MG63 (cell line): ENCODE measurements around the gene LCOR. TPM values are rescaled to one million over a fixed set of nuclear protein-coding genes. Genes with fewer than 3 reads are reported as not detected.

Experiments used
- DNase-seq: peaks from one replicate; pipeline ENCODE4 v3.0.0-alpha.2; 2020
- H3K27me3 ChIP-seq: fragments of 250-450 bp; sonication (Bioruptor Pico); 2 replicates; pipeline ENCODE4 v1.5.1; 2020; ENCODE audit warnings: mild to moderate bottlenecking, moderate library complexity
- H3K36me3 ChIP-seq: fragments of 250-450 bp; sonication (Bioruptor Pico); 2 replicates; pipeline ENCODE4 v1.5.1; 2020; ENCODE audit warnings: mild to moderate bottlenecking, moderate library complexity
- H3K4me3 ChIP-seq: fragments of 250-450 bp; sonication (Bioruptor Pico); 2 replicates; pipeline ENCODE4 v1.5.1; 2020; ENCODE audit warnings: mild to moderate bottlenecking, moderate library complexity
- H3K9me3 ChIP-seq: fragments of 250-450 bp; sonication (Bioruptor Pico); 2 replicates; pipeline ENCODE4 v1.5.1; 2020; ENCODE audit warnings: mild to moderate bottlenecking, moderate library complexity
- total RNA-seq: library from RNA; depleted of rRNA; stranded (reverse); fragments of >200 nt; shearing (Covaris generic); gene quantifications from 2 replicates; pipeline ENCODE4 v1.2.3, GENCODE V29; 2014; ENCODE audit warnings: low replicate concordance

LCOR gene
- total RNA-seq, 1 experiment from 2014 or later: 4.3 TPM

DNA sequence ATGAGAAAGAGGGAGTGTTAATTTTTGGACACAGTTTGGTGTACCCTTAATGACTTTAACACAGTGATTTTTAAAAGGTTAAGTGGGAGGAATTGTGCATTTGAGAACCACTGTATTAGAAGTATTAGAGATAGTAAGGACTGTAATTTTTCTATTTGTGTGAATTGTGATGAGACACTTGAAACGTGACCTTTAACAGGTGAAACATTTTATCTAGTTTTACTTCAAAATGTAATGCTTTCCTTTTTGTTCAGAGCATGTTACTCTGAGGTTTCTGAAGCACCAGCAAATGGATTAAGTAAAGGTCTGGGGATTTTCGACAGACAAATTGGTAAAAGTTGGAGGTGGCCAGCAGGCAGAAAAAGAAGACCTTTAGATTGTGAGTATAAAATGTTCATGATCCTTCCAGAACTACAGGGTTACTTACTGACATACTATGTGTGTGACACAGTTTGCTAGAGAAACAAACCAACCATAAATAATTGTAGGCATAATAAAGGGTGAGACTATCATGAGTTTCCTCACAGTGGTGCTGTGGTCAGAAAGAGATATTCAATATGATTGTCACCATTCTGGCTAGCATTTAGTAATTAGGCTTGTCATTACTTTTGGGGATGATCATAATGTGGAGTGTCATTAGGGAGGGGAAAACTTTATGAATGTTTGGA is 26.1 kb downstream of the LCOR start:
- no peak overlapping the region for H3K4me3 ChIP-seq
- DNase-seq: no peak

DNA sequence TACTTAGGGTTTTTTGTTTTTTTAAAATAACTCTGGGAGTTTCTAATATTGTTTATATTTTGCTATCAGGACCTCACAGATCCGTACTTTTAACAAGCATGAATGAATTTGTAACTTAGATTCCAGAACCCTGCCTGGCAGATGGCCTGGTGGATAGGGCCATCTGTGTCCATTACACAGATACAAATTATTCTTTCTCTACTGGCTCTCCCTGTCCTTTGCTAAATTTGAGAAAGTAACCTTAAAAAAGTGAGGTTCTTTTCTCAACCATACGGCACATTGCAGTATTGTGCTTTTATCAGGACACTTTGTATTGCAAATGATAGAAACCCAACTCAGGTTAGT is 26.6 kb downstream of the LCOR start:
- peaks cover 38% of the 10 kb centered on the region for H3K36me3 ChIP-seq
- no peak for DNase-seq
- no peak overlapping the region for H3K4me3 ChIP-seq
- no peaks in the 10 kb centered on the region for H3K9me3 ChIP-seq
- no peaks in the 10 kb centered on the region for H3K27me3 ChIP-seq

More for the DNA sequence above, 26.1 kb downstream of the LCOR start:
- no peaks in the 10 kb centered on the region for H3K9me3 ChIP-seq
- peaks cover 43% of the 10 kb centered on the region for H3K36me3 ChIP-seq
- no peaks in the 10 kb centered on the region for H3K27me3 ChIP-seq

DNA sequence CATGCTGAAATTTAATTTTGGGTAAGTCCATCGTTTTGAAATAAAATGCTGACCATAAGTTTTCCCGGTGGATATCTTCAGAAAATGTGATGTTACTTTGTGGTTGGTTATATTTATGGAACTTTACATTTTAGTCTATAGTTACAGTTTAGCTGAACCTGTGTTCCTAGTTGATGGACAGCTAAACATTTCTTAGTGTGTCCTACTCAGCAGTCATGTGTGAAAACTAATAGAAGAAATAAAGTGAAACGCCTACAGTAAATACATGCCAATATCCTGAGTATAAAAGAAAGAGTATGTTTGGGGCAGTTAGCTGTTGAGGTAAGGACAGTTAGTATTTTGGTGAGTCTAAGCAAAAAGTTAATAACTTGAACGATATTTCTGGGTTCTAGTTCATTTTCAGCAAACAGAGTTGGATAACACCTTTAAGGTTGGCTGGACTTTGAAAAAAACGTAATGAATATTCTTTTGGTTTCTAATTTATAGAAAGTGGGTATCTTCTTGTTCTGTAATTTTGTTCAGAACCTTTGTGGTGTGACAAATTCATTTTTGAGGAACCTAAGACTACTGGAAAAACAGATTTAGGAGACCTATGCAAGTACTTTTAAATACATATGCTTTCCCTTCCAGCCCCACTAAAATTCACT is 28.7 kb downstream of the LCOR start:
- no peak for DNase-seq
- H3K27me3 ChIP-seq: no peaks in the 10 kb centered on the region

DNA sequence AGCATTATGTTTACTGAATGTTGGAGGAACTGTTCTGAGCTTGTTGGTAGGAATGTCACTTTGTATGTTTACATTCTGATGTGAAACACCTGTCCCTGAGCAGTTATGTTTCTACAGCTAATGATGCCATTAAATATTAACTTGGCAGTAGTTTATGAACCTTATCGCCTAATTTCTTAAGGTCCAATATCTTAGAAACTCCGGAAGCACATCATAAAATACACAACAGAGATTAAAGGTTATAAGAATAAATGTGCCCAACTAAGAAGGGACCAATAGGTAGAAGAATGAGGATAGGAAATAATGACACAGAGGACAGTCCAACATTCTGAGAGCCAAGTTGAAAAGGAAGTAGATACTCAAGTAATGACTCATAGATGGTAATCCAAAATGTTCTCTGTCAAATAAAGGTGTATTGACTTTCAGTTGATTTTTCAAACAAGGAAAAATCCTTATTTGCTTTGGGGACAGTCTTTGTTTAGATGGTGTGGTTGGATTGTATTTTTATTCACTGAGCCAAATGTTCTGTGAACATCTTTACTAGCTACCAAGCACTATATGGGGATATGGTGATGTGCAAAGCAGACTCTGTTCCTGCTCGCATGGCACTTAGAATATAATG is 31.9 kb downstream of the LCOR start:
- Histone ChIP-seq H3K36me3 (peaks cover 31% of the 10 kb centered on the region), H3K9me3 (no peaks in the 10 kb centered on the region), H3K27me3 (no peaks in the 10 kb centered on the region), H3K4me3 (no peak overlapping the region)
- DNase-seq: no peak

More for the DNA sequence above, 28.7 kb downstream of the LCOR start:
- no peaks in the 10 kb centered on the region for H3K9me3 ChIP-seq
- peaks cover 40% of the 10 kb centered on the region for H3K36me3 ChIP-seq
- H3K4me3 ChIP-seq: no peak overlapping the region

DNA sequence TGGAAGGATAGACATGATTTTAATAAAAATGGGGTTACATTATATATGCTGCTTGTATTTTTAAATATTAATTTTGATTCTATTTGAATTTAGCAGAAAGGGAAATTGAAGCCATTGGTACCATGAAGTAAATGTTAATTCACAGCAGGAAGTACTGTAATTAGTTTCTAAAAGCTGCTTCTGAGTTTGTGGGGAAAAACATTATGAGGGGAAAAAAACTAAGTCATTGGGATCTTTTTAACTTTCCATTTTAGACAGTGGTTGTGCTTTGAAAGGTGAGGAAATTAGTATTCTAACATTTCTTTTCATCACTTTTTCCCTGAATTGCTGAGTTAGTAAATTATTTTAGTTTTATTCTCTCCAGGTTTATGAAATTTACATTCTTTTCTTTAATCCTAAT is 41.0 kb downstream of the LCOR start:
- H3K9me3 ChIP-seq: no peaks in the 10 kb centered on the region
- H3K27me3 ChIP-seq: no peaks in the 10 kb centered on the region
- no peak overlapping the region for H3K4me3 ChIP-seq
- no peaks in the 10 kb centered on the region; the same call in 1 of the 2 replicates for H3K36me3 ChIP-seq
- no peak for DNase-seq

DNA sequence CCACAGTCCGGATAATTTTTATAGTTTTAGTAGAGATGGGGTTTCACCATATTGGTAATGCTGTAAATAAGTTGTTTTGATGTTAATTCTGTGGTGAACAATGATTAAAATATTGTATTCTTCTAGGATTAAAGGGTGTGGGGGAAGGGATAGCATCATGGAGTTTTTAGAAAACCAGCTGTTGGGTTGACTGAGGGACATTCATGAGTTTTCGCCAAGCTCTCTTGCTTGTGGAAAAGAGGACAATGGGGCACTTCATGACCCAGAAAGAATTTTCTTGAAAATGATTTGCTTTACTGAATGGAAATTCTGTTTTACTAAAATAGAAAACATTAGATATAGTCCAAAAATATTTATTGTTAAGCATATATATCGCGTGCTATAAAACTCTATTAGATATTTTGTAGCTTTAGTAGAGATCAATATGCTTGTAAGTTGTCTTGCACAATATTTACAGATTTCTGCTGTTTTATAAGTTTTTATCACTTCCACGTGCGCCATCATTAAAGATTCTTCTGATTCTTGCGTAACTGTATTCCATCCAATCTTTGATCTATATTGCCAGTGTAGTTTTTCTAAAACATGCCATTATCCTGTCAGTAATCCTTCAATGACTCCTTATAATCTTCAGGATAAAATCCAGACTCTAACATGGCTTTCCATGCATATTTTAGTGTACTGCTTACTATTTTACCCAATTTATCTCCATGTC is 41.8 kb downstream of the LCOR start:
- Histone ChIP-seq H3K36me3 (peaks cover 4% of the 10 kb centered on the region; the same call in 1 of the 2 replicates), H3K27me3 (no peaks in the 10 kb centered on the region), H3K4me3 (no peak overlapping the region), H3K9me3 (no peaks in the 10 kb centered on the region)
- no peak for DNase-seq

DNA sequence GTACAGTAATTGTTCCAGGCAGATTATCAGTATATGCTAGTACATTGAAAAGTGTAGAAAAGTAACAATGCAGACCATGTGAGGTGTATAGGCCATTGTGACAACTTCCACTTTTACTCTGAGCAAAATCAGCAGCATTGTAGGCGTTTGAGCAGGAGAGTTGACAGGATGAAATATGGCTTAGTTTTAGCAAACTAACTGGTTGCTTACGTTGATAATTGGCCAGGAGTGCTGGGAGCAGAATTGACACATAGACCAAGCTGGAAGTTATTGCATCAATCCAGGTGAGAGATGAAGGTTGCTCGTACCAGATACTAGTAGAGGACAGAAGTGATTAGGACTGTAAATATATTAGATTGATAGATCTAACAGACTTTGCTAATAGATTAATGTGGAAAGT is 46.0 kb downstream of the LCOR start:
- no peak for DNase-seq
- H3K27me3 ChIP-seq: no peaks in the 10 kb centered on the region
- H3K36me3 ChIP-seq: peaks cover 4% of the 10 kb centered on the region; the same call in 1 of the 2 replicates
- no peaks in the 10 kb centered on the region for H3K9me3 ChIP-seq
- H3K4me3 ChIP-seq: no peak overlapping the region

DNA sequence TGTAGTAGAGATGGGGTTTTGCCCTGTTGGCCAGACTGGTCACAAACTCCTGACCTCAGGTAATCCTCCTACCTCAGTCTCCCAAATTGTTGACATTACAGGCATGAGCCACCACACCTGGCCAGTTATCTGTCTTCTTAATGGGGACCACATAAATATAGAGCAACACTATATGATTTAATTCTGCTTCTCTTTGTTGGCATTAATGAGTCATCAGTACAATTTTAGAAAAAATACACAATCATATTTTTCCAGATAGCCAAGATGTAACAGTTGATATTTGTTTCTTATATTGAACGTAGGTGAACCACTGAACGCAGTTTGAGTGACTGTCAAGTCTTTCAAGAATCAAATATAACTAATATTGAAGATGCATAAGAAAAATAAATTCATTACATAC is 48.5 kb downstream of the LCOR start:
- Histone ChIP-seq H3K9me3 (no peaks in the 10 kb centered on the region), H3K4me3 (no peak overlapping the region), H3K27me3 (no peaks in the 10 kb centered on the region), H3K36me3 (peaks cover 9% of the 10 kb centered on the region)
- no peak for DNase-seq

DNA sequence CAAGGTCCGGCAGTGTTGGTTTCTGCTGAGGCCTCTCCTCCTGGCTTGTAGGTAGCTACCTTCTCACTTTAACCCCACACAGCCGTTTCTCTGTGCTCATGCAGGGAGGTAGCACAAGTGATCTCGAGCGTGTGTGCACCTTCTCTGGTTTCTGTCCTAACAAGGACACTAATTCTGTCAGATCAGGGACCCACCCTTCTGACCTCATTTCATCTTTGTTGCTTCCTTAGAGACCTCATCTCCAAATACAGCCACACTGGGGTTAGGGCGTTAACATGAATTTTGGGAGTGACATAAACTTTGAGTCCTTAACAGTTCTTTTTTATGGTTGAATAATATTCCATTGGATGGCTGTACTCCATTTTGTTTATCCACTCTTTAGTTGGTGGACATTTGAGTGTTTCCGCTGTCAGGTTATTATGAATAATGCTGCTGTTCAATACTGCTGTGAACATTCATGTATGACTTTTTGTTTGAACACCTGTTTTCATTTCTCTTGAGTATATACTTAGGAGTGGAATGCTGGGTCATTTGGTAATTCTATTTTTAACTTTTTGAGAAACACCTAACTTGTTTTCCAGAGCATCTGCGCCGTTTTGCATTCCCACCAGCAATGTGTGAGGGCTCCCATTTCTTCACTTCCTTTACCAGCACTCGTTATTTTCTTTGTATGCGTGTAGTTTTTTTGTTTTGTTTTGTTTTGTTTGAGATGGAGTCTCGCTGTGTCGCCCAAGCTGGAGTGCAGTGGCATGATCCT is 57.5 kb downstream of the LCOR start:
- Histone ChIP-seq H3K36me3 (peaks cover 47% of the 10 kb centered on the region), H3K27me3 (no peaks in the 10 kb centered on the region), H3K9me3 (peaks cover 16% of the 10 kb centered on the region), H3K4me3 (no peak overlapping the region)
- no peak for DNase-seq

DNA sequence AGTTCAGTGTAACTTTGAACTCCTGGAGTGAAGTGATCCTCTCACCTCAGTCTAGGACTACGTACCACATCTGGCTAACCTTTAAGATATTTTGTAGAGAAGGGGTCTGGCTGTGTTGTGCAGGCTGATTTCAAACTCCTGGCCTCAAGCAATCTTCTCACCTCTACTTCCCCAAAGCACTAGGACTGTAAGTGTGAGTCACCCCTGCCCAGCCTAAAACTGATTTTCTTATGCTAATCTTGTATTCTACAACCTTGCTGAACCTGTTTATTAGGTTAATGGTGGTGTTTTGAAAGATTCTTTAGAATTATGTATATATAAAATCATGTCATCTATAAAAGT is 58.0 kb downstream of the LCOR start:
- Histone ChIP-seq H3K4me3 (no peak overlapping the region), H3K36me3 (peaks cover 47% of the 10 kb centered on the region), H3K9me3 (peaks cover 16% of the 10 kb centered on the region), H3K27me3 (no peaks in the 10 kb centered on the region)
- DNase-seq: no peak

DNA sequence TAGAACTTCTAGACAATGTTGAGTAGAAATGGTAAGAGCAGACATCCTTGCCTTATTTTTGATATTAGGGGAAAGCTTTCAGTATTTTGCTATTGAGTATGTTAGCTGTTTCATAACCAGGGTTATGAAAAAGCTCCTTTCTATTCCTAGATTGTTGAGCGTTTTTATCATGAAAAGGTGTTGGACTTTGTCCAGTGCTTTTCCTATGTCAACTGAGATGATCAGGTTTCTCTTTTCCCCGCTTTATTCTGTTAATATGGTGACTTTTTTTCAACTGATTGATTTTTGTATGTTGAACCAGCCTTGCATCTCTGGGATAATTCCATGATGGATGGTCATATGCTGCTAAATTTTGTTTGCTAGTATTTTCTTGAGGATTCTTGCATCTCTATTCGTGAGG is 58.5 kb downstream of the LCOR start:
- DNase-seq: no peak
- Histone ChIP-seq H3K27me3 (no peaks in the 10 kb centered on the region), H3K36me3 (peaks cover 47% of the 10 kb centered on the region)

DNA sequence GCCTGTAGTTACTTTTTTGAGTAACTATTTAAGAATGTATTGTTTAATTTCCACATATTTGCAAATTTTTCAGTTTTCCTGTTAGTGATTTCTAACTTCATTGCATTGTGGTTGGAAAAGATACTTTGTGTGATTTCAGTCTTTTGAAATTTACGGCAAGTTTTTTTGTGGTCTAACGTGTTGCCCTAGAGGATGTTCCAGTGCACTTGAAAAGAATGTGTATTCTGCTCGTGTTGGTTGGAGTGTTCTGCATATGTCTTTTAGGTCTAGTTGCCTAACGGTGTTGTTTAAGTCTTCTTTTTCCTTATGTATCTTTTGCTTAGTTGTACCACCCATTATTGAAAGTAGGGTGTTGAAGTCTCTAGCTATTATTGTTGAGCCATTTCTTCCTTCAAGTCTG is 59.7 kb downstream of the LCOR start:
- Histone ChIP-seq H3K4me3 (no peak overlapping the region), H3K27me3 (no peaks in the 10 kb centered on the region), H3K9me3 (peaks cover 11% of the 10 kb centered on the region), H3K36me3 (peaks cover 37% of the 10 kb centered on the region)
- no peak for DNase-seq

More for the DNA sequence above, 58.5 kb downstream of the LCOR start:
- H3K9me3 ChIP-seq: peaks cover 16% of the 10 kb centered on the region
- no peak overlapping the region for H3K4me3 ChIP-seq

DNA sequence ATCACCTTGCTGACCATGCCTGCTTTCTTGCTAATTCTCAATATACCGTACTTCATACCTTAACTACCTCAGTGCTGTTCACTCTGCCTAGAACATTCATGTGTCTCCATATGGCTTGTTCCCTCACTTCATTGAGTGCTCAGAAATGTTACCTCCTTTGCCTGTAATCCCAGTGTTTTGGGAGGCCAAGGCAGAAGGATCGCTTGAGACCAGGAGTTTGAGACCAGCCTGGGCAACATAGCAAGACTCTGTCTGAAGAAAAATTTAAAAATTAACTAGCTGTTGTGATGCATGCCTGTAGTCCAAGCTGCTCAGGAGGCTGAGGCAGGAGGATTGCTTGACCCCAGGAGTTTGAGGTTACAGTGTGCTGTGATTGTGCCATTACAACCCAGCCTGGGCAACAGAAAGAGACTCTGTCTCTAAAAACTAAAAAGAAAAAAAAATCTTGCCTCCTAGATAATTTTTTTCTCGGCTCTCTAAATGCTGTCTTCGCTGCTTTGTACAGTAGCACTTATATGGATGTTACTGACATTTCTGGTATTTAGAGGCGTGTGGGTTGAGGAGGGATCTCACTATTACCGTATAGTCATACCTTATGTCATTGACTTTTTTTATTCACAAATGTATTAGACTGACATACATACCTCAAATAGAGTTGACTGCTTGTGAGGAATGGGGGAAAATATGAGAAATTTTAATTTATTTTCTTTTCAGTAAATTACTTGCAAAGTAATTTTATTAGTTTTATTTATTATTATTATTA is 63.7 kb downstream of the LCOR start:
- Histone ChIP-seq H3K27me3 (no peaks in the 10 kb centered on the region), H3K36me3 (peaks cover 9% of the 10 kb centered on the region), H3K9me3 (peaks cover 3% of the 10 kb centered on the region; the same call in 1 of the 2 replicates), H3K4me3 (no peak overlapping the region)
- DNase-seq: no peak

DNA sequence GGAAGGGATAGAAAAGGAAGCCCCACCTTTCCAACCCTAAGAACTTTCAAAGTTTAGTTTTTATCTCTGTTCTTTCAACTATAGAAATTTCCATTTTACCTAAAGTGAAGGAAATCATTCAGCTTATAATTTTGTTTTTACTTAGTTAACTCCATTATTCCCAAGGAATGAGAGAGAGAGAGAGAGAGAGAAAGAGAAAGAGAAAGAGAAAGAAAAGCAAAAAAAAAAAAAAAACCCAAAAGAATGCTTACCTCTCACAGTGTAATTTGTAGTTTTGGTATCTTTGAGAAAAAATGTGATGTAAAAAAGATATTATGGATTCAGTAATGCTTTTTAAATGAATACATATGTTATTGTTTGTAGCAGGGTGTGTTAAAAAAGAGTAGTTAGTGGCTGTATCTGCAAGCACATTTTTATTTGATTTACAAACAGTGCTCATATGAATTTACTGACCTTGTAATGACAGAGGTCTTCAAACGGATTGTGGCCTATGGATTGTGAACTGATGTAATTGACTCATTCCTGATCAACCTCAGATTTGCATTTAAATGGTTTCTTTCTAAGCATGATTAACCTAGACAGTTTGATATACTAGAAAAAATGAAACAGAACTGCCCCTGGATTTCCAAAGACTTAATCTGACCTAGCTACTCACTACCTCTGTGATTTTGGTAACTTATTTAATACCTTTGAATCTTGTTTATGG is 64.9 kb downstream of the LCOR start:
- DNase-seq: no peak
- peaks cover 4% of the 10 kb centered on the region for H3K36me3 ChIP-seq
- H3K27me3 ChIP-seq: no peaks in the 10 kb centered on the region
- peaks cover 2% of the 10 kb centered on the region; the same call in 1 of the 2 replicates for H3K9me3 ChIP-seq
- no peak overlapping the region for H3K4me3 ChIP-seq

DNA sequence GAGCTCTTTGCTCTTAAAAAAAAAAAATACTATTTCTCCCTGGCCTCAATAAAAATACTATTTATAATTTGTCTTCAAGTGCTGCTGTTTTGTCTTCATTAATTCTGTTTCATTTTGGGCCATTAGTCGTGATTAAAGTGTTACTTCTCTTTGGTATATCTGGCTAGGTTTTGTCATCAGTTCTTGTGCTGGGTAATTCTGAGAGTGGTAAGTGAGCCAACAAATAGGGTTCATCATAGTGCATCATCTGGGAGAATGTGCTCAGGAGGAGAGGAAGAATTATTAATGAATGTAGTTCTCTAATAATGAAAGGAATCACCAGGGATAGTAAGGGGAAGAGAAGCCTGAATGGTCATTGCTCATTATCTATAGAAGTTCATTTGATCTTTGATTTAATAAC is 70.0 kb downstream of the LCOR start:
- no peak for DNase-seq
- no peaks in the 10 kb centered on the region for H3K27me3 ChIP-seq
- H3K4me3 ChIP-seq: no peak overlapping the region
- no peaks in the 10 kb centered on the region for H3K36me3 ChIP-seq
- no peaks in the 10 kb centered on the region for H3K9me3 ChIP-seq
